B cell (primary cell): Measurements from ENCODE around the gene EHD4.

ENCODE experiments used
- CTCF ChIP-seq: fragments of 200-600 bp; IDR thresholded peaks from one replicate; pipeline ENCODE4 v1.8.0; 2022; ENCODE audit warnings: antibody characterized with exemption, mild to moderate bottlenecking
- EZH2 ChIP-seq: IDR thresholded peaks from 2 replicates; pipeline ENCODE4 v1.6.1; 2012; ENCODE audit warnings: borderline replicate concordance, low read depth, mild to moderate bottlenecking, moderate library complexity, low read length; ENCODE audit not compliant: insufficient read depth, poor library complexity, severe bottlenecking

- TF ChIP-seq CTCF (no peak), EZH2 (no peak)
Measured at GRCh38 chr15:41933771-41934170, 38.6 kb downstream of the EHD4 start.
